Endothelial cell (in vitro differentiated cells): ENCODE measurements around the gene KAZN. TPM values are rescaled to one million over a fixed set of nuclear protein-coding genes. Genes with fewer than 3 reads are reported as not detected.

Source experiments
- DNase-seq: peaks from one replicate; pipeline ENCODE4 v3.0.0; 2021; ENCODE audit warnings: low spot score
- H3K27ac Mint-ChIP-seq: one replicate; pipeline ENCODE4 v1.8.0; 2021; ENCODE audit warnings: mixed read lengths, inconsistent platforms; ENCODE audit not compliant: unreplicated experiment
- H3K27me3 Mint-ChIP-seq: one replicate; pipeline ENCODE4 v1.8.0; 2021; ENCODE audit warnings: mild to moderate bottlenecking, moderate library complexity, mixed read lengths, inconsistent platforms; ENCODE audit not compliant: unreplicated experiment
- H3K36me3 Mint-ChIP-seq: one replicate; pipeline ENCODE4 v1.8.0; 2021; ENCODE audit warnings: mild to moderate bottlenecking, low read depth, mixed read lengths, inconsistent platforms; ENCODE audit not compliant: unreplicated experiment
- H3K4me1 Mint-ChIP-seq: one replicate; pipeline ENCODE4 v1.8.0; 2021; ENCODE audit warnings: mild to moderate bottlenecking, mixed read lengths, inconsistent platforms; ENCODE audit not compliant: unreplicated experiment
- H3K4me3 Mint-ChIP-seq: one replicate; pipeline ENCODE4 v1.8.0; 2021; ENCODE audit warnings: mild to moderate bottlenecking, mixed read lengths, inconsistent platforms; ENCODE audit not compliant: unreplicated experiment
- H3K9me3 Mint-ChIP-seq: one replicate; pipeline ENCODE4 v1.8.0; 2021; ENCODE audit warnings: mixed read lengths, inconsistent platforms; ENCODE audit not compliant: unreplicated experiment
- CTCF ChIP-seq: fragments of 200-600 bp; sonication (generic); IDR thresholded peaks from one replicate; pipeline ENCODE4 v1.5.0; 2021; ENCODE audit warnings: antibody characterized with exemption; ENCODE audit not compliant: unreplicated experiment
- total RNA-seq: library from RNA; stranded (reverse); fragmentation: NEBNext Ultra II Directional; extraction: Animal tissue kit (Norgen Biotek cat#: 25700); gene quantifications from one replicate; pipeline ENCODE4 v1.2.1, GENCODE V29; 2021; ENCODE audit not compliant: unreplicated experiment

Gene KAZN
- total RNA-seq, 1 donor from 2014 or later = 10.1 TPM

DNA sequence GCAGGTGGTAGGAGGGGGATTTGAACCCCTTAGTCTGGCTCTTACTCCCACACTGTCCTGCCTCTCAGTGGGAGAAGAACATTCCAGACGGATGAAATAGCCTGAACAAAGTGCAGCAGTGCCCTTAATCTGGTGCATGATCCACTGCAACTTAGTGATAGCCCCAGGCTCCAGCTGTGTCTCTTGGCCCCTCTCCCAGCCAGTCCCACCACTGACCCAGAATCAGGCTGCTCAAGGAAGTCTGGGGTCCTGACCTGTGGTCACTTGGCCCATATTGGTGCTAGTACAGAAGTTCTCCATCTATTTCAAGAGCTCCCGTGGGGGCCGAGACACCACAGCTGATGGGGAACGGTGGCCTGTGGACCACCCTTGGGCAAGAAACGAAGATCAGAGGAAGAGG is 255.0 kb downstream of the KAZN start:
- no peaks in the 10 kb centered on the region for H3K4me1 Mint-ChIP-seq
- H3K9me3 Mint-ChIP-seq = no peaks in the 10 kb centered on the region
- no peak overlapping the region for H3K27ac Mint-ChIP-seq
- no peak overlapping the region for H3K4me3 Mint-ChIP-seq
- H3K27me3 Mint-ChIP-seq = peaks cover 2% of the 10 kb centered on the region
- TF ChIP-seq CTCF = no peak
- no peaks in the 10 kb centered on the region for H3K36me3 Mint-ChIP-seq
- DNase-seq = no peak

DNA sequence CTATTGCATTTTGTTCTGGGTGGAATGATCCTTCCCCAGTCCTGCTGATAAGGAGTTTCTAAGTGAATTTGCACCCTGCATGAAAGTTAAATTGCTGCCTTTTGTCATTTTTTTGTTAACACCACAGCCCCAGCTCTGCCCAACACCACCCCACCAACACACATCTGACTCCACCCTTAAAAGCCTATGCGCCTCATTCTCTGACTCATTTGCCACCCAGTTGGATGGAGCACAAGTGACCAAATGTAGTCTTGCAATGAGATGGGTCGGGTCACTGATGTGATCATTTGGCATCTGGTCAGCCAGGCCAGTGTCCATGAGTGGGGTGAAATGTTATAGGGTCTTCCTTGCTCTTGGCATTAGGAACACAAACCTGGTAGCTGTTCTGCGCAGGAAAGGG is 256.8 kb downstream of the KAZN start:
- no peaks in the 10 kb centered on the region for H3K36me3 Mint-ChIP-seq
- peaks cover 2% of the 10 kb centered on the region for H3K27me3 Mint-ChIP-seq
- DNase-seq = no peak
- no peak overlapping the region for H3K4me3 Mint-ChIP-seq
- H3K9me3 Mint-ChIP-seq = no peaks in the 10 kb centered on the region
- no peak for TF ChIP-seq CTCF
- no peak overlapping the region for H3K27ac Mint-ChIP-seq
- peaks cover 2% of the 10 kb centered on the region for H3K4me1 Mint-ChIP-seq

DNA sequence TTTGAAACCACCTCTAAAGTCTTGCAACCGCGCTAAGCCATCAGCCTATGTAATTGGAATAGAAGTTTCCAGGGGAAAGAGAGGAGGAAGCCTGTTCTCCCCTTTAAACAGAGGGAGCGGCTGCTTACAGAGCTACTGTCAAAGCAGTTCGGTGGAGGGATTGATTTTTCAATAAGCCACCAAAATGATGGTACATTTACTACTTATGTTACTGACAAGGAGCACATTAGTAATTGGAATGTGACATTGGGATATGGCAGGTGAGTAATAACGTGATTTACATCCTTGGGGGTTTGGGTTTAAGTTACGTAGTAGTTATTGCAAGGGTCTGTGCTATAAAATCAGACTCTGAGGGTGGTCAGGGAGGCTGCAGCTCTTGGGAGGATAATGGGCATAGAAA is 257.3 kb downstream of the KAZN start:
- Mint-ChIP-seq H3K4me1 (peaks cover 2% of the 10 kb centered on the region), H3K9me3 (no peaks in the 10 kb centered on the region), H3K27ac (no peak overlapping the region), H3K27me3 (peaks cover 2% of the 10 kb centered on the region), H3K4me3 (no peak overlapping the region), H3K36me3 (no peaks in the 10 kb centered on the region)
- DNase-seq = no peak
- TF ChIP-seq CTCF = no peak

DNA sequence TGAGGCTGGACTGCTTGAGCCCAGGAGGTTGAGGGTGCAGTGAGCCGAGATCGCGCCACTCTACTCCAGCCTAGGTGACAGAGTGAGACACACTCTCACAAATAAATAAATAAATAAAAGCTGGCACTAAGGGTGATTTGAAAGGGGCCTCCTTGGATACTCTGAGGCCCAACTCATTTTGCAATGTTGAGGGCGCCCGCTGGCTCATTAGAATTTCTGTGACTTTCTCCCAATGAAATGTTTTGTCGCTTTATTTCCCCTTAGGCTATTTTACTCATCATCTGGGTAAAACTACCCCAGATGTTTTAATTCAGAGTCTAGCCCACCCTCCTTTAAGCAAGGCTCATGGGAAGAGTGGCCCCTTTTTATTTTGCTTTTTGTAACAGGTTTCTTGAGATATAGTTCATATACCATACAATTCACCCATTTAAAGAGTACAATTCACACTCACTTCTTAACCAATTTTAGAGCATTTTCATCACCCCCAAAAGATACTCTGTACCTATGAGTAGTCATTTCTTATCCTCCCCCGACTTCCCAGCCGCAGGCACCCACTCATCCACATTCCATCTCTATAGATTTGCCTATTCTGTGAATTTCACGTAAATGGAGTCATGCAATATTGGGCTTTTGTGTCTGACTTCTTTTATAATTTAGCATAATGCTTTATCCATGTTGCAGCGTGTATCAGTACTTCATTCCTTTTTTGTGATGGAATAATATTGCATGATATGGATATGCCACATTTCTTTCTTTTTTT is 259.1 kb downstream of the KAZN start:
- Mint-ChIP-seq H3K4me1 (peaks cover 2% of the 10 kb centered on the region), H3K4me3 (no peak overlapping the region), H3K27me3 (peaks cover 2% of the 10 kb centered on the region), H3K9me3 (no peaks in the 10 kb centered on the region), H3K27ac (no peak overlapping the region), H3K36me3 (no peaks in the 10 kb centered on the region)
- TF ChIP-seq CTCF = no peak
- no peak for DNase-seq

DNA sequence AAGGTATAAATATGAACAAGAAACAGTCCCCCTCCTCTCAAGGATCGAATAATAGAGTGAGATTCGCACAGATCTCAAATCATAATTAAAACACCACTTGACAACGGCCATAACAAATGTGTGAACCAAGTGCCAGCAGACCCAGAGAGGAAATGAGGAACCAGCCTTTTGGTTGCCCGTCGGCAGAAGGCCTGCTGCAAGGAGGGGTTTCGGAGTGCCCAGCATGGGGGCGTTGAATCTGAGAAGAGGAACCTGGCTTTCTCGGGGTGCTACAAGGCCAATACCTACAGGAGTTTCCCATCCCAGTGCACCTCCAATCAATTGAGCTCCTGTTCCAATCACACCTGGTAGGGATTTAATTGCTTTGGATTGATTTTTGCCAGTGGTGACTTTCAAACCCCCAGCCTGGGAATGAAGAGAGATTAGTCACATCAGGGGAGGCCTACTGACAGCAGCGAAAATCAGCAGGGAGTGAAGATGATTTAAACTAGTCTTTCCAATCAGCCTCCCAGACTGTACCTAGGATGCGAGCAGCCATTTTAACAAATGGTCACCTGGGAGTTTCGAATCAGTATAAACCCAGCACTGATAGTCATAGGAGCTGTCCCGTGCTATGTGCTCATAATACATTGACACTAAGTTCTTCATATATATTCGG is 263.8 kb downstream of the KAZN start:
- Mint-ChIP-seq H3K9me3 (no peaks in the 10 kb centered on the region), H3K27ac (no peak overlapping the region), H3K36me3 (no peaks in the 10 kb centered on the region), H3K4me3 (no peak overlapping the region), H3K27me3 (peaks cover 5% of the 10 kb centered on the region), H3K4me1 (peaks cover 2% of the 10 kb centered on the region)
- no peak for TF ChIP-seq CTCF
- DNase-seq = no peak
